ENCODE data around the gene KANK4.

KANK4 gene

GRCh38 chr1:62237950-62238374 is 81.3 kb downstream of the KANK4 start:
- TF ChIP-seq CTCF (IDR thresholded peaks at IDR 0.05; ENCODE audit: low read depth, low read length), result no peak
- DNase-seq, result no peak
- H3K4me1 ChIP-seq, result no peaks in the 10 kb centered on the region

GRCh38 chr1:62237361-62237760 is 81.9 kb downstream of the KANK4 start:
- H3K27me3 ChIP-seq, result no peaks in the 10 kb centered on the region
- no peak for TF ChIP-seq CTCF (IDR thresholded peaks at IDR 0.05; ENCODE audit: low read depth, low read length)
- no peak overlapping the region for H3K4me3 ChIP-seq (ENCODE audit: low read depth, low read length)
- no peaks in the 10 kb centered on the region for H3K4me1 ChIP-seq
- no peaks in the 10 kb centered on the region for H3K36me3 ChIP-seq
- no peak for DNase-seq
- no peaks in the 10 kb centered on the region for H3K9me3 ChIP-seq

More at GRCh38 chr1:62237950-62238374, 81.3 kb downstream of the KANK4 start:
- H3K9me3 ChIP-seq, result no peaks in the 10 kb centered on the region
- no peak overlapping the region for H3K4me3 ChIP-seq (ENCODE audit: low read depth, low read length)
- no peaks in the 10 kb centered on the region for H3K27me3 ChIP-seq
- no peaks in the 10 kb centered on the region for H3K36me3 ChIP-seq

DNA sequence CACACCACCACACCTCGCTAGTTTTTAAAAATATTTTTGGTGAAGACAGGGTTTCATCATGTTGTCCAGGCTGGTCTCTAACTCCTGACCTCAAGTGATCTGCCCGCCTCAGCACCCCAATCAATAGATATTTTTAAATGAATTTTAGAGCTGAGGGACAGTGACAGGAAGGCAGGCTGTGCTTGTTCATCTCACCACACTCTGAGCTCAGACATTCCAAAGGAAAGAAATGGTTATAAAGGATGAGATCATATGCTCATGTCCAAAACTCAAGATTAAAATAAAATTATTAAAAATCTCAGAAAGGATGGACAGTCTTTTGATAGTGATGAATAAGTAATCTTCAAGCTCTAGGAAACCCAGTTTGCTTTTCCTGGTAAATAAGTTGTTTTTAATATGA is 83.7 kb downstream of the KANK4 start:
- no peaks in the 10 kb centered on the region for H3K9me3 ChIP-seq
- no peaks in the 10 kb centered on the region for H3K27me3 ChIP-seq
- H3K4me3 ChIP-seq (ENCODE audit: low read depth, low read length), result no peak overlapping the region
- TF ChIP-seq CTCF (IDR thresholded peaks at IDR 0.05; ENCODE audit: low read depth, low read length), result no peak
- H3K4me1 ChIP-seq, result no peaks in the 10 kb centered on the region
- DNase-seq, result no peak
- H3K36me3 ChIP-seq, result no peaks in the 10 kb centered on the region

DNA sequence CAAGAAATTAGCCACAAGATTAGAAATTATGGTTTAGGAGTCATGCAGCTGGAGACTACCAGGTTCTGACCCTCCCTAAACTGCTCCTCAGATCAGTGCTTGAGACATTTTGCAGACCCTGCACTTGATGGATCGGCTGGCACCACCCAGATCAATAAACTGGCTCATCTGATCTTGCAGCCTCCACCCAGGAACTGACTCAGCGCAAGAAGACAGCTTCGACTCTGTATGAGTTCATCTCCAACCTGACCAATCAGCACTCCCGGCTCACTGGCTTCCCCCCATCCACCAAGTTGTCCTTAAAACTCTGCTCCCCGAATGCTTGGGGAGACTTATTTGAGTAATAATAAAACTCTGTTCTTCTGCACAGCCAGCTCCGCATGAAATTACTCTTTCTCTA is 84.5 kb downstream of the KANK4 start:
- Histone ChIP-seq H3K36me3 (no peaks in the 10 kb centered on the region), H3K4me1 (no peaks in the 10 kb centered on the region), H3K27me3 (no peaks in the 10 kb centered on the region), H3K9me3 (no peaks in the 10 kb centered on the region), H3K4me3 (ENCODE audit: low read depth, low read length) (no peak overlapping the region)
- no peak for TF ChIP-seq CTCF (IDR thresholded peaks at IDR 0.05; ENCODE audit: low read depth, low read length)
- DNase-seq, result no peak

DNA sequence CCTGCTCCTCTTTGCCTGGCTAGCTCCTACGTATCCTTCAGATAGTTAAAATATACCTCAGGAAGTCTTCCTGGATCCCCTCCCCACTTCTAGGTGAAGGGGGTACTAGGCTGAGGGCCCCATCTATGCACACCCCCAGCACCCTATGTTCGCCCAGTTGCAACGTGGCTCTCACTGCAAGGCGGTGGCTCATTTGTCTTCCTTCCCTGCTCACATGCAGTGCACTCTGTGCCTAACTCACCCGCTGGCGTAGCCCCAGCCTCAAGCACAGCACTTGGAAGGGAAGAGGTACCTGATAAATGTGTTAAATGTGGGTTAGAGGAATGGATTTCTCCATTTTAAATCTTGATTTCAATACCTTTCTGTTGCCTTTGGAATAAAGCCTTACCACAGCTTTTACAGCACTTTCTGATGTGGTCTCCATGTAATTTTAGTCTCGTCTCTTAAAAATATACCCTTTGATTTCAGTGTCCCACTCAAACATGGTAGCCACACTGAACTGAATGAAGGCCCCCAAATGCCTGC is 85.2 kb downstream of the KANK4 start:
- Histone ChIP-seq H3K4me3 (ENCODE audit: low read depth, low read length) (no peak overlapping the region), H3K9me3 (no peaks in the 10 kb centered on the region), H3K4me1 (no peaks in the 10 kb centered on the region; the same call in 1 of the 2 replicates), H3K36me3 (no peaks in the 10 kb centered on the region), H3K27me3 (no peaks in the 10 kb centered on the region)
- TF ChIP-seq CTCF (IDR thresholded peaks at IDR 0.05; ENCODE audit: low read depth, low read length), result no peak
- DNase-seq, result no peak

GRCh38 chr1:62232871-62233278 is 86.4 kb downstream of the KANK4 start:
- Histone ChIP-seq H3K4me1 (no peaks in the 10 kb centered on the region; the same call in 1 of the 2 replicates), H3K27me3 (no peaks in the 10 kb centered on the region), H3K4me3 (ENCODE audit: low read depth, low read length) (no peak overlapping the region), H3K9me3 (no peaks in the 10 kb centered on the region), H3K36me3 (no peaks in the 10 kb centered on the region)
- TF ChIP-seq CTCF (IDR thresholded peaks at IDR 0.05; ENCODE audit: low read depth, low read length), result no peak
- no peak for DNase-seq
